Fibroblast of skin of left quadriceps (primary cell): ENCODE results near the gene FBN1.

Source experiments
- DNase-seq, 2 experiments: peaks; one replicate each; pipeline ENCODE4 v3.0.0-alpha.2; 2013; ENCODE audit warnings: low read depth in 2 of 2

The FBN1 gene

DNA sequence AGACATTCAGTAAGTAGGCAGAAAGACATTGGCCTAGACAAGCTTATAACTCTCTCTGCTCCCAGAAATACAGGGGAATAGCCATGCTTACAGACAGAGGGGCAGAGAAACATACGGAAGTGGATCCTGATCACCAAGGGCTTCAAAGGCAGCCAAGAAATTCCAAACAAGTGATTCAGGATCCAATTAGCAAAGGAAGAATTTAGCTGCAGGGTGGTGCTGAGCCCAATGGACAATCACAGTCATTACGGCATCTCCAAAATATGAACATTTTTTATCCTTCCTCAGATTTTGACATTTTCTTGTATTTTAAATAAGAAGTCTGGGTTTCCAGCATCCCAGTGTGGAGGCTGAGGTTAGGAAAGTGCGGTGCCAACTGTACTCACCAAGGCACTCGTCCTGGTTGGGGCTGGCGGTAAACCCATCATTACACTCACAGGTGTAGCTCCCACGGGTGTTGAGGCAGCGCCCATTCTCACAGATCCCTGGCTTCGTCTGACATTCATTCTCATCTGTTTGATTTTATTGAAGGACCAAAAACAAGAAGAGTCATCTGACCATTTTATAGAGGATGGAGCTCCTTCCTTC lies 217.5 kb downstream of the FBN1 start:
- DNase-seq: peak; percentile 92 to 93

DNA sequence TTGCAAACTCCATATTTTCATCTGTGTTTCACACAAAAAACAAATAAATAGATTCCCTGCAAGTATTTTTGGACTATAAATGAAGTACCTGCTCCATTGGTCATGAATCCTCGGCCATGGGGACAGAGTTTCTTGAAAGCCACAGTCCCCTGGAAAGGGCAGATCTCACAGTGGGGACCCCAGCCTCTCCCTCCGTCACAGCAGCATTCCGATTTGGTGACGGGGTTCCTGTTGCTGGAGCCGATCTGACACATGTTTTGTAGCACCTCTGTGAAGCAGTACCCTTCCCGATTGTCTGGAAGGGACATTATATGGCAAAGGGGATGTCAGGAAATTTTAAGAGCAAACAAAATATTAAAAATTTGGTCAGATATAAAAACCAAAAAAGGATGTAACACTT lies 218.0 kb downstream of the FBN1 start:
- DNase-seq: no peak

DNA sequence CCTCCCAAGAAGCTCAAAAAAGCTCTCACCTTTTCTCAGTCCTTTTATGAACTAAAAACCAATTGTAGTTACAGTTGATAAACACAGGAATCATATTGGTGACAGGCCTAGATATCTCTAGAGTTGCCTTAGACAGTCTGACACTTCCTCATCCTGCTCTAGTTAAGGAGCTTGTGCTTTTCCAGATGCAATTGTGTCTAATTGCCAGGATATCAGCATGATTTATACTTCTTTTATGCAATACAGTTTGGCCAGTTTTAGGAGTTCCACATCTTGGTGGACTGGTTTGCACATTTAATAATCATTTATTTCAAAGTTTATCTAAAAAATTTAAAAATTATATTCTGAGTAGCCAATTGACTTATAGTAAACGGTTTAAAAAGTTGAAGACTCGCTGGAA lies 218.6 kb downstream of the FBN1 start:
- DNase-seq: no peak

DNA sequence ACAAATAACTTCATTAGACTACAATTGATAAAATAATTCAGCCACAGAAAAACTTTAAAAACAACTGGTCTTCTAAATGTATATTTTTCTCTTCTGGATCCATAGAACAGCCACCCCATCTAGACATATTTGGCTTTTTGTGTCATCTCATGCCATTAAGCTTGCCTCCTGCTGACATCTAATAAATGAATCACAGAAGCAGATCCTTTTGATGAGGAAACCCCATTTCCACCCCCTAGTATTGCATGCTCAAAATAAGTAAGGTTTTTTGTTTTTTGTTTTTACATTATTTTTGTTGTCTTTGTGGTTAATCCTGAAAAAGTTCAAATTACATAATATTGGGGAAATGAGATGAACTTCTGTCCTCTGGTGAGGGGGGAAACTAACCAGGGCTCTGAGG lies 219.5 kb downstream of the FBN1 start:
- no peak for DNase-seq

DNA sequence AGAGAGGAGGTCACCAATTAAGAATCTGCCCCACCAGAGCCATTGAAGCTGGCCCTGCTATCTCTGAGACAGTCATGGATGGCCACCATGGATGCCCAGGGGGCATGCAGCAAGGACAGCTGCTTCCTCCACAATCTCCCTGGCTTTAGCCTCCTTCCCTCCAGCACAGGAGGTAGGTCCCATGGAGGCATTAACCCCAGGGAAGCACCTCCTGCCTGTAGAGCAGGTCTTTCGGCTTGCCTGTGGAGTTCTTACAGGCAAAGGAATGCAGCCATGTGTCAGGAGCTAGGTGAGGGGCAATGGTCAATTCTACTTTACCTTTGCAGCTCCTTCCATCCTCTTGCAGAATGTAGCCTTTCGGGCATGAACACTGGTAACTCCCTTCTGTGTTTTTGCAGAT lies 220.5 kb downstream of the FBN1 start:
- DNase-seq: no peak

DNA sequence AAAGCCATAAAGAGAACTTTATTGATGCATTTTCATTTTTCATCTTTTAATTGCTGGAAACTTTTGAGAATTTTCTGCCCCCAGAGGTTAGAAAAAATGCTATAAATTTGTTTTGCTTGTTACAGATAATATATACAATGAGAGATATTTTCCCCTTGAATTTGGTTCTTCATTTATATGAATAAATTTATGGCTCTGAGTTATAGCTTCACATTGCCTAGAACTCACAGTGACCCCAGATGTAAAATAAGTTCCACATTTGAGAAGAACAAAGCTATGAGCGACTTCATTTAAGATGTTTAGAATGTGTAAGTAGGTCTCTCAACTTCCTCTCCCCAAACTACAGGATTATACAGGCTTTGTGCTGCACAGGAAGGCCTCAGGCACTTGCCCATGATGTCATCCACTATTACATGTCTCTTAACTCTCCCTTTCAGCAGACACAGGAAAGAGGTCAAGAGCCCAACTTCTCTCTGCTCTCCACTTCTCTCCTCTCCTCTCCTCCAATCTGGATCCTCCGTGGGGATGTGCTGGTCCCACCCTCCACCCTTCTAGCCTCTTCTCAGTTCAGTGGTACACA lies 221.5 kb downstream of the FBN1 start:
- no peak for DNase-seq

DNA sequence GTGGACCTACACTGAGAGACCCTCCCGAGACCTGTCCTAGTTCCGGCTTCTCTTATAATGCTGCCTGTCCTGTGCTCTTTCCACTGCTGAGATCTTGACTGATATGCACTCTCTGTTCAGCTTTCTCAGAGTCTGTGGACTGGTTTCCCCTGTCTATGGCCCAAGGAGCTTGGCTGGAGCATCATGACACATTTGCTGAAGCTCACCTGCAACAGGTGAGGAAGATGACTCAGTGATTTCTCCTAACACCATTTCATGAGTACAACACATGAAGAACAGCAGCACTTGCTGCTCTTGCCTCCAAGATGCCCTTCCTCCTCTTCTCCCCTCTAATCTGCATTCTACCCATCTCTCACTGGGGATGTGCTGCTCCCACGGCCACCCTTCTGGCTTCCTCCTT lies 222.2 kb downstream of the FBN1 start:
- DNase-seq: no peak

DNA sequence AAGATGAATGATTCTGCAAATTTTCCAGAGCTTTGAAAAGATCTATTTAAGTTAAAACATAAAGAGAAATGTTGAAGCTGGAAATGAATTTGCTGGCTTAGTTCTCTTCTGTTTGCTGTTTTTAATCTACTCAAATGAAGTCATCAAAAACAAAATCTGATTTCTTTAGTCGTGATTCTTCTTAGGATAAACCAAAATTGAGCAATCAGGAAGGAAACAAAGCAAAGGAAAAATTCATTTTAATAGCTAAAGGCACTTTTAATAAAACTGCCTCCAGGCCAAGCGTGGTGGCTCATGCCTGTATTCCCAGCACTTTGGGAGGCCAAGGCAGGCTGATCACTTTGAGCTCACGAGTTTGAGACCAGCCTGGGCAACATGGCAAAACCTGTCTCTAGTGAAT lies 223.1 kb downstream of the FBN1 start:
- DNase-seq: no peak

DNA sequence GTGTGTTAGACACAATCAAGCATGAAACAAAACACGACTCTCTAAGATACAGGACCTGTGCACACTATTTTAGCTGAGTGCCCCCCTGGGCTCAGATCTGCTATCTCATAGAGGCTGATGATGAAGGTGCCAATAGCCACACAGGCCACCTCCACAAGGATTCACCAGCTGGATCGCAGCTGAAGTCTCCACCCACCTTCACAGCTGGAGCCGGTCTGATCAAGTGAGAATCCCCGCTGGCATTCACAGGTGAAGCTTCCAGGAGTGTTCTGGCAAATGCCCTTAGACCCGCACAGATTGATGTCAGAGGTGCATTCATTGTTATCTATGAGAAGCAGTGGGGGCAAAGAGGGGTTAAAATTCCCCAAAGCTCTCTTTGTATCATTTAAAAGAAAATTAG lies 224.1 kb downstream of the FBN1 start:
- DNase-seq: no peak

DNA sequence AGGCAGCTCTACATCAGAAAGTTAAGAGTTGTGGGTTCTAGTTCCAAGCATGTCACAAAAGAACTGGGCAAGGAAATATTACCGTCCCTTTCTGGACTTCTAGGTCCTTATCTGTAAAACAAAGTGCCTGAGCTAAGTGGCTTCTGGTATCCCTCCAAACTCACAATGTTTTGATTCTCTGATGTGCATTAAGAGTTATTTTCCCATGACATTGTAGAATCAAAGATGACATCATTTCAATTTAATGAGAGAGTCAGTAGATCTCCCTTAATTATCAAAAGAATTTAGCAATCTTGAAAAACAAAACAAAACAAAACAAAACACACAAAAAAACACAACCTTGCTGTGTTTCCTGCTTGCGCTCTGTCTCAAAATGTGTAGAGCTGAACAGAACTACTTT lies 225.6 kb downstream of the FBN1 start:
- DNase-seq: no peak

DNA sequence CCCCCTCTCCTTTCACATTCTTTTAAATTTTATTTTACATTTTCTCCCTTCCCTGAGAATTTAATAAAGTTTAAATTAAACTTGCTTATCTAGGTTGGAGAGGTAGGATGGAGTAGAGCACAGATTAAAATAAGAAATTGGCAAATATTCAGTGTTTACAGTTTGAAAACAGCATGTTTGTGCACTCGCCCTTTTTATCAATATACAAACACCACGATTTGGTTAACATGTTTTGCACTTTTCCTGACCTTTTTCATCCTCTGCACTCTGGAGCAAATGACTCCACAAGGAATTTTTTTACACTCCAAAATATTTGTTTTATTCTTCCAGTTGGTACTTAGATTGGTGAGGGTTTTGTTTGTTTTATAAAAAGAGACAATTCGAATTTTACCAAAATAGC lies 227.2 kb downstream of the FBN1 start:
- DNase-seq: no peak

DNA sequence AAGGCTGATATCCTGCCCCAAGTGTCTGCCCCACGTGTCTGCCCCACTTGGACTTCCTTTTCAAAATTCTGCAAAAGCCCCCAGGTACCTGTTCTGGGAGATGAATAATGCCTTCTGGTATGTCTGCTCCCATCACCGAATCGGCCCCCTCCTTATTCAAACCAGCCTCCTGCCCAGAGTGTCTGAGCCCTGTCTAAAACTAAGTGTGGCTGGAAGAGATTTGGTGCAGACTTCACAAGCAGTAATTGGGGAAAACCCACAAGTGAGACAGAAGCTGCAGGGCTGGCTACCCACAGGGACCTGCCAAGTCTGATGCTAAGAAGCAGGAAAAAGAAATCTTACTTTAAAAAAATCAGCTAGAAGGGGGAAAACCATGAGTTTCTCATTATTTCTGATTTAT lies 229.2 kb downstream of the FBN1 start:
- no peak for DNase-seq

DNA sequence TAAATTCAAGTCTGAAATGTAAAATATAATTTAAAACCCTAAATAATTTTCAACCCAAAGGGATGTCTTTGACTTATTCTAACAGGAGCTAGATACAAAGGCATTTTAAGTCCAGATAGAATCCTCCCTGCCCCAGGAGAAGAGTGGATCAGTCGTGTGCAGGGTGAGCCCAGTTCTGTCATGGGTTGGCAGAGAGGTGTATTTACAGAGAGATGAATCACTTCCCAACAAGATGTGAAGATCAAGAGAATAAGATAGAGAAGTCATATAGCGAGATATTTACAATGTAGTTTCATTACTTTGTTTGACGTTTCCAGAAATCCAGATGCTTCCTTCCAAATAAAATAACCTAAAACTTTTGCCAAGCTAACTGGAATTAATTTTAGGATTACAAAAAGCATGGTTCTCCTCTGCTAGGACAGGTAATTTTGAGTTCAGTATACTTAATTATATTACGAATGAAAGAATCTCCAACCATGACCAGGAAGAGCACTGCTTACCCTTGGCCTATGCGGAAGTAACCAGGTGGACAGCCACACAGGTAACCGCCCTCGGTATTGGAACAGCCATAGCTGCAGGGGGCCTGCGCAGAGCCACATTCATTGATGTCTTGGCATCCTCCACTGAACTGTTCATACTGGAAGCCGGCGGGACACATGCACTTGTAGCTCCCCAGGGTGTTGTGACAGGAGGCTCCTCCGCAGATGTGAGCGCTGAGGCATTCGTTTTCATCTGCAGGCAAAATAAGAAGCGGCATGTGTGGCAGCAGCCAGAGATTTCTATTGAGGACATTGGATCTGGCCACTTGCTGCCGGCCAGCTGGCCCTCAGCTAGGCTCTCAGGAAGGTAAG lies 230.2 kb downstream of the FBN1 start:
- DNase-seq: no peak

DNA sequence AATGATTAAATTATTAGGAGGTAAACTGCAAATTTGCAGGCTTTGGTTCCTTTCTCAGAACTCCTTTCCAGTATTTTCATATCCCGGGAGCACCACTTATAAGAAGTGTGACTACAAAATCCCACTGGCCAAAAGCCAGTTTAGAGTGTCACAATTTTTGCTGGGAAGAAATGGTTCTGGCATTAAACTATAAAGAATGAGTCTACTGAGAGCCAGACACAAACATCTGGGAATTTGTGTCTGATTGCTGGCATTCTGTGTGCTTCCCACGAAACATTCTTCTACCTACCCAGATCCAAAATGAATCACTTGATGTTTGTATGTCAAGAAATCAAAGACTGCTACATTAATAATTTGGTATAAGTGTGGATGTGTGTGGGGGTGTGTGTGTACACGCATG lies 231.5 kb downstream of the FBN1 start:
- peak; percentile 67 to 69 for DNase-seq

DNA sequence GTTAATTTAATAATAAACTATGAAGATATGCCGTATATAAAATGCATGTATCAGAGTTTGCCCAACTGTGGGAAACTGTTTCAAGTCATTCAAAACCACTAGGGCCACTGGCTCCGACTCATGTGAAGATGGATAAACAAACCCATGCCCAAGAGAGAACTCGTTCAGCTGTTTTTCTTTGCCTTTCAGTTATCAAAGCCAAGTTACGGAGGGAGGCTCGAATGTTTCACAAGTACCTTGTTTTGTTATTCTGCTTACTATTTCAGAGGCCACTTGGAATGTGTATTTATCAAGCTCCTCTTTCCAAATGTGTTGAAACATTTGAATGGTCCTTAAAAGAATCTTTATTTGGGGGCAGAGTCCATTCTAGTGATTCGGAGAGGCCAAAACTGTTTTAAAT lies 232.2 kb downstream of the FBN1 start:
- DNase-seq: no peak

DNA sequence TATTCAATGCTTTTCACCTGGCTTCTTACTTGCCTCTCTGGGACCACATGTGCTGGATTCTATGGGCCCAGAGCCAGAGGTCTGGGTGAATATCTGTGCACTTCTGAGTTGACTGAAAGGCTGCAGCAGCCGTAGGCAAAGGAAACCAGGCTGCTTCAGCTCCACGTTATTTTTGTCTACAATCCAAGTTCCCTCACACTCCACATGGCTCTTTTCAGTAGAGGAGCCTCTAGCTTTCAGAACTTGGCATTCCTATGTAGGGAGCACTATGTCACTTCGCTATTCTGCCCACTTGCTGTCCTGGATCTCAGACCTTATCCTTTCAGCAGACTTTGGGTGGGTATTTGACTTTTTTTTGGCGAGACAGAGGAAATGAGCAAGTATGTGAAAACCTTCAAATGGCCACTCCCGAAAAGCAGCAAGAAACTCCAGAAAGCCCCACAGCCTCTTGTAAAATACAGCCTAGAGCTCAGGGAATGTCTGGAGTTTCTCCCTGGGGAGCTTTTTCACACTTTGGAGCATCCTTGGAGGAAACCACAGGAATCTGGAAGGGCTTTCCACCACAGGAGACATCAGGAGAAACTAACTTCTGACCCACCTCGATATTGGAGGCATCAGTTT lies 233.4 kb downstream of the FBN1 start:
- peak; percentile 84 to 85 for DNase-seq

DNA sequence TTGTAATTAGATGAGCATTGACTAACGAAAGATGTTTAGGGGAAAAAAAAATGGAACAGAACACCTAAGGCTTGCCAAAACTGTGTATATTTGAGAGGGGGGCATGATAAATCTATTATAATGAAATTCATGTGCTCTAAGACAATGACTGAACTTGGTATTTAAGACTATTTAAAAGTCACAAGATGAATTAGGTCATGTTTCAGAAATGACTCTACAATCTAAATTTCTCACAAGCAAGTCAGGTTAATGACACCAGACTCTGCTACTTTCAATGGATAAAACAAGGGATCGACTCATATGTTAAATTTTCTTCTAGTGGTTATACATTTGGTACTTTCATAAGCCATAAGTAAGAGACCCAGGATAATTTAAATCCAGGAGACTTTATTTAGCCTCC lies 235.9 kb downstream of the FBN1 start:
- no peak for DNase-seq

DNA sequence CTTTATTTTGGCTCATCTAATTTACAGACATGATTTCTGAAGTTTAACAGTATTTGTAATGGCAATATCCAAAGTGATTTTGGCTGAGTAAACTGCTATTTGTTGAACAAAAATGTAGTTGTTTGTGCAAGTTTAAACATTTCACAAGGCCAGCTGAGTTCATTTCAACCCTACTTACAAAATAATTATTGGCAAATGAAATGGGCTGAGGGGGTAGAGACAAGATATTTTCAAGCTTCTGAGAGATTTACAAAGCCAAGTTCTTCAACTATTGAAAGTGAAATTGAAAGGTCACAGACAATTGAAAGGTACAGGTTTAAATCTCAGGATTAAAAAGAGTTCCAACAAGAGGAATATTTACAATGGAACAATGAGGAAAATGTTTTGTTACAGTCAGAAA lies 237.2 kb downstream of the FBN1 start:
- DNase-seq: no peak

DNA sequence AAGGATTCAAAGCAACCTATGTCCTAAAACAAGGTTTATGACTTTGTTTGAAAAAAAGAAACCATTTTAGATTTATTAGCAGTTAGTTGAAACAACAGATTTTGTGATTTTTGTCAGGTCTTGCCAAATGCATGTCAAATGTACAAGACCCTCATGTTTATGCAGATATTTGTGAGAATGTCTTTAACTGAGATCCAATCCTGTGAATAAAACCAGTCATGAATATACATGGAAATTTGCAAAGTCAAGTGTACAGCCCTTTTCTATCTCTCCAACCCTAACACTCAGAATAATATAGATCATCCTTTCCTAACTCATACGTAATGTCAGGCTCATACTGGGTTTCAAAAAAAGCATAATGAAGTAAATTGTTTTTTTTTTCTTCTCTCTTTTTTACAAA lies 237.9 kb downstream of the FBN1 start:
- DNase-seq: no peak

DNA sequence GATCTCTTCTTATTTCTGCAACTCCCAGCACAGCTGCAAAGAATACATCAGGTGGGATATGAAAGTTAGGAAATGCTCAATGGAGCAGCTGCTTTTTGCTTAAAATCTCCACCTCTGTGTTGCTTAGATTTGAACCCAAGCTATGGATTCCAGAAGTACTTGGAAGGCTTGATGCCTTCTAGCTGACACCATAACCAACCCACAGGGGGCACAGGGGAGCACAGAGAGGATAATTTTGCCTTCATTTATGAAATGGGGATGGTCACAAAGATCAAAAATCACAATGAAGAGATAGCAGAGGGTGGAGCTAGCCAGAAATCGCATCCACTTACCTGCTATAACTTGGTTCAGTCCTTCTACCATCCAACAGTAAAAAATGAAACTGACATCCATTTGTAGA lies 238.6 kb downstream of the FBN1 start:
- DNase-seq: no peak

DNA sequence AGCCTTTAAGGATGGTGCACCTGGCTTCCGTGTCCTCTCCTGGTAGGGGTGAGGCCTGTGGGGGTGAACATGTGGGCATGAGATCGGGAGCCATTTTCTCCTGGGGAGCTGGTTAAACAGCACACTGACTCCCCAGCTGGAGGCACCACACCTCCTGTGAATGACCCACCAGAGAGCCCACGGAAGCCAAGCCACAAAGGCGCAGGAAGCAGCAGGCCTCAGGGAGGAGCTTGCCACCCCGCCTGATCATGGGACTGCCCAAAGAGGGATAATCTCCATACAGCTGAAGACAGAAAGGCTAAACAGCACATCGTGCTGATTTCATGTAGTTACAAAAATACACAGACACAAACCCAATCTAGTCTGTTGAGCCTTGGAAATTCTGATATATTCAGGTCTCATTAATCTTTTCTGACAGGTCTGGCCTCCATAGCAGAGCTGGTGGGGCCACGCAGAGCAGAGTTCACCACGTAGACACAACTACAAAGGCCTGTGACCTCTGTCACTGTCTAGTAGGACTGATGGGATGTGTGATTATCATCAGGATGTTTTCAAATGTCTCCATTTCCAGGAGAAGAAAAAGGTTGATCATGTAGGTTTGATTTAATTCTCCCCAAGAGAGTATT lies 239.1 kb downstream of the FBN1 start:
- DNase-seq: no peak

DNA sequence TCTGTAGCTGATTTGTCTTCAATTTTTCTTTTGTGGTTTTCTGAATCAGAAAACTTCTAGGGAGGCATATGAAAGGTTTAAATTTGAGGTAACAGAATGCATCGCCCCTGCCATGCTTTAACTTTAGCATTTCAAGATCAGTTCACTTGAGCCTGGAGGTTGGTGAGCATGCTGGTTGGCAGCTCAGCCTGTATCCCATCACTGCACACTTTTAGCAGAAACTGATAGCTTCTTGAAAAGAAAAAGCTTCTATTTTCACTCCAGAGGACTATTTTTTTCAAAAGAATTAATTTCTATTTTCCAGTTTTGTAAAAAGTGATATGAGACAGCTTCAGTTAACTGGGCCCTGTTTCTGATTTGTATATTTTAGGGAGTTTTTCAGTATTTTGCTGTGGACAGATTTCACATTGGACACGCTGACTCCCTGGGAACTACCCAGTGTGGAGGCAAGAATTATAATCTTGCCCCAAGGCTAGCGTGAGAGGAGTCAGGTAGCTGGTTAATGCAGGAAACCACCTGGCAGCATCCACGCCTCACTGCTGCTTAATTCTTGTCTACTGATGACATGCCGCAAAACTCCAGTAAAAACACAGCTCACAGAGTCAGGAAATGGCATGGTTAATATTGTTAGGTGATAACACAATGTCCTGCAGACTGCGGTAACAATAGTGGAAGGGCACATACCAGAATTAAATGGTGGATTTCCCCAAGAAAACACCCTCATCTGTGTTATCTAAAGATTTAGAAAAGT lies 242.9 kb downstream of the FBN1 start:
- DNase-seq: no peak
